ENCODE data around the gene TRIM63.

GRCh38 chr1:26110731-26111529 is 43.5 kb upstream of the TRIM63 start:
- TF ChIP-seq, protein P1, sequence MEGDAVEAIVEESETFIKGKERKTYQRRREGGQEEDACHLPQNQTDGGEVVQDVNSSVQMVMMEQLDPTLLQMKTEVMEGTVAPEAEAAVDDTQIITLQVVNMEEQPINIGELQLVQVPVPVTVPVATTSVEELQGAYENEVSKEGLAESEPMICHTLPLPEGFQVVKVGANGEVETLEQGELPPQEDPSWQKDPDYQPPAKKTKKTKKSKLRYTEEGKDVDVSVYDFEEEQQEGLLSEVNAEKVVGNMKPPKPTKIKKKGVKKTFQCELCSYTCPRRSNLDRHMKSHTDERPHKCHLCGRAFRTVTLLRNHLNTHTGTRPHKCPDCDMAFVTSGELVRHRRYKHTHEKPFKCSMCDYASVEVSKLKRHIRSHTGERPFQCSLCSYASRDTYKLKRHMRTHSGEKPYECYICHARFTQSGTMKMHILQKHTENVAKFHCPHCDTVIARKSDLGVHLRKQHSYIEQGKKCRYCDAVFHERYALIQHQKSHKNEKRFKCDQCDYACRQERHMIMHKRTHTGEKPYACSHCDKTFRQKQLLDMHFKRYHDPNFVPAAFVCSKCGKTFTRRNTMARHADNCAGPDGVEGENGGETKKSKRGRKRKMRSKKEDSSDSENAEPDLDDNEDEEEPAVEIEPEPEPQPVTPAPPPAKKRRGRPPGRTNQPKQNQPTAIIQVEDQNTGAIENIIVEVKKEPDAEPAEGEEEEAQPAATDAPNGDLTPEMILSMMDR (conservative IDR thresholded peaks at IDR 0.05; ENCODE audit: low read length), result no peak
- no peak for TF ChIP-seq EZH2phosphoT487 (IDR thresholded peaks at IDR 0.05; ENCODE audit: borderline replicate concordance, low read depth, low read length)

Data from OCI-LY7 (cell line).